CD1c-positive myeloid dendritic cell (primary cell): ENCODE data around the gene SCAMP2.

Experiments used
- DNase-seq: peaks from one replicate; pipeline ENCODE4 v3.0.0-alpha.2; 2016; ENCODE audit errors: extremely low spot score

Gene SCAMP2

GRCh38 chr15:74821091-74821789 lies 51.9 kb downstream of the SCAMP2 start:
- DNase-seq, result peak; percentile 28

DNA sequence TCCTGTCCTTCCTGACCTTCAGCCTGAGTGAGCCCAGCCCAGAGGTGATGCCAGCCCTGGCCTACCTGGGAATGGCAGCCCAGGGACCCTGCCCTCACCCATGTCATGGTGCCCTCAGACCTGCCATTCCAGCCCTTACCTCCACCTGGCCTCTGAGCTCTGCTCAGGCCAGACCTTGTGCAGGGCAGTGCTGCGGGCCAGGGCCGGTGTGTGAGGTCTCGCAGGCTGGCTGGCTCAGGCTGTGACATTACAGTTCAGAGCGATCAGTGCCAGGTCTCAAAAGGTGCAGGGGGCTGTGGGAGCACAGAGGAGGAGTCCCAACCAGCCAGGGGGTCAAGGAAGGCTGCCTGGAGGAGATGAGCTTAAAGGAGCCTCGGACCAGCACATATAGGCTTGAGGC lies 53.1 kb downstream of the SCAMP2 start:
- no peak for DNase-seq

- no peak for DNase-seq
Measured at GRCh38 chr15:74817370-74817737, 55.8 kb downstream of the SCAMP2 start.

DNA sequence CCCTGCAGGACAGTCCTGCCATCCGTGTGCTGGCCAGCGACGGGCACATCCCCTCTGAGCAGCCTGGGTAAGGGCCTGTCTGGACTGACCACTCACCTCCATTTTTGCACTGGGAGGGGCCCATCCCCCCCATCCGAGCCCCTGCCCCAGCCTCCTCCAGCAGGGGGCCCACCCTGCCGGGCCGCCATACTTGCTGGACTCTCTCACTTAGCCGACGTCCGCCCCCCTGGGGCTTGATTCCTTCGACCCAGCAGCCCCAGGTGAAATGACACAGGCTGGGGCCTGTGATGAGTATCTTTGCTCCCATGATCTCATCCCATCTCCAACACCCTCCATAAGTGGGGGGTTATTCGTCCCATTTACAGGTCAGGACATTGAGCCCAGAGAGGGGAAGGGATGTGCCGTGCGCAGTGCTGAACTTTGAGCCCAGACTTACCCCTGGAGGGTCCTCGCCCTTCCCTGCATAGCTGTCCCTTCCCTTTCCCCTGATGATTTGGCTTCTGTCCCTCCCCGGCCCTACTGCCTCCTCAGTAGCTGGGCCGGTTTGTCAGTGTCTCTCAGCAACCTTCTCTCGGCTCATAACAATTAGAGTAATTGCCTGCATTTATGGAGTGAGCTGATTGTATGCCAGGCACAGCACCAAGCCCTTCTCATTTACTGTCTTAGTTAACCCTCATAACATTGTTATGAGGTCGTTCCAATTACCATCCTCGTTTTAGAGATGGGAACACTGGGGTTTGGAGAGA lies 56.4 kb downstream of the SCAMP2 start:
- no peak for DNase-seq

- no peak for DNase-seq
Measured at GRCh38 chr15:74815961-74816360, 57.2 kb downstream of the SCAMP2 start.

- peak; percentile 21 for DNase-seq
Measured at GRCh38 chr15:74815121-74815934, 57.8 kb downstream of the SCAMP2 start.

GRCh38 chr15:74812533-74812932 lies 60.6 kb downstream of the SCAMP2 start, which contains the start of gene LMAN1L:
Gene LMAN1L, plus strand, starts transcription at chr15:74812835. Its CDS starts 20 bp downstream, at chr15:74812855.
- no peak for DNase-seq

GRCh38 chr15:74809956-74810355 lies 63.2 kb downstream of the SCAMP2 start:
- no peak for DNase-seq

DNA sequence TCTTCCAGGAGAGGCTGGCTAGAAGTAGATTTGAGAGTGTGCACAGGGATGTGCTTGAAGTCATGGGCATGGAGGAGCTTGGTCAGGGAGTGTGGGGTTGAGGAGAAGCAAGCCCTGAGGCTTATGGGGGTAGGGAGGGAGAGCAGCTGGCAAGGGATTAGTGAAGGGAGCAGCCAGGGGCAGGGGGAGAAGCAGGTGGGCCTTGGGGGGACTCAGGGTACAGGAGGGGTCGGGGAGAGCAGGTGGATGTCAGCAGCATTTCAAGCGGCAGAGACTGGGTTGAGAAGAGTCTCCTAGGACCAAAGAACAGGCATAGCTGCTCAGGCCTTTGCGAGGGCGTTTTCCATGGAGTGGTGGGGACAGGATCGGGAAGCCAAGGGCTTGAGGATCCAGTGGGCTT lies 63.9 kb downstream of the SCAMP2 start:
- no peak for DNase-seq

DNA sequence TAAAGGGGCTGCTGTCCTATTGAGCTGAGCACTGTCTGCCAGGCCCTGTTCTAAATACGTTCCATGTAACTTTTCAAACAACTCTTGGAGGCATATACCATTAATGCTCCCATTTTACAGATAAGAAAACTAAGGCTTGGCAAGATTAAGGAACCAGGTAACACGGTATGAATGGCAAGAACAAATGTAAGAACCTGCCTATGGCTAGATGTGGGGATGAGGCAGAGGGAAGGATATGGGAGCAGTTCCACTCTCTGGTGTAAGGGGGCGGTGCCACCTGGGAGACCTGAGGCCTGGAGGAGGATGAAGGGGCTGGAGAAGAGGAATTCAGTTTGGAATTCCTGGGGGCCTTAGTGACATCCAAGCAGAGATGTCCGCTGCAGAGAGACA lies 64.3 kb downstream of the SCAMP2 start:
- no peak for DNase-seq

DNA sequence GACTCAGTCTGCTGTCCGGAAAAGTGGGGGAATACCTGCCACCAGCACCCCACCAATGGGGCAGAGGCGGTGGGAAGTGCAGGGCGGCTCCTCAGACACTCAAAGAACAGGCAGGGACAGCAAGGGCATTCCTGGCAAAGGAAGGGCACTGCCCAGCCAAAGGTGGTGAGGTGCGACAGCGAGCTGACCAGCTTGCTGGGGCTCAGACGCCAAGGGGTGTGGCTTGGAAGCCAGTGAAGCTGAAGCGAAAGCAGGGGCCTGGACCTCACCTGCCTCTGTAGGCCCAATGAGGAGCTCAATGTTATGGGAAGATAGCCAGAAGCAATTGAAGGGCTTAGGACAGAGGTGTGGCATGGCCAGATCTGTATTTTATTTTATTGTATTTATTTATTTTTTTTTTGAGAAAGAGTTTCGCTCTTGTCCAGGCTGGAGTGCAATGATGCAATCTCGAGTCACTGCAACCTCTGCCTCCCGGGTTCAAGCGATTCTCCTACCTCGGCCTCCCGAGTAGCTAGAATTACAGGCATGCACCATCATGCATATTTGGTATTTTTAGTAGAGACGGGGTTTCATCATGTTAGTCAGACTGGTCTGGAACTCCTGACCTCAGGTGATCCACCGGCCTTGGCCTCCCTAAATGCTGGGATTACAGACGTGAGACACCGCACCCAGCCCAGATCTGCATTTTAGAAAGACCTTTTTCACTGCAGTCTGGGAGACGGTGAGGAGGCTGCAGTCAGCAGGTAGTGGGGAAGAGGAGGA lies 64.9 kb downstream of the SCAMP2 start:
- DNase-seq, result no peak

DNA sequence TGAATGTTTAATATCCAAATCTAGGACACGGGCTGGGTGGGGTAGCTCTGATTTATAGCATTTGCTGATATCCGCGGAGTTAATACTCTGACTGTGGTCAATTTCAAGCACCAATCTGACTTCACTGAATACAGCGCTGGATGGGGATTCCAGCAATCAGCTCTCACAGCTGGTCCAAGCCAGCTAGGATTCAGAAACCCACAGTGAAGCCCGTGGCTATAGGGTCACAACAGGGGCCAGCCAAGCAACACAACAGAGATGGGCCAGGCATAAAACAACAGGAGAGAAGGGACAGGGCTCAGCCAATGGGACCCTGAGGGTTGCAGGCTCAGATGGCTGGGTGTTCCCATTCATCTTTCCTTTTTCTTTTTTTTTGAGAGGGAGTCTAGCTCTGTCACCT lies 65.9 kb downstream of the SCAMP2 start:
- no peak for DNase-seq

DNA sequence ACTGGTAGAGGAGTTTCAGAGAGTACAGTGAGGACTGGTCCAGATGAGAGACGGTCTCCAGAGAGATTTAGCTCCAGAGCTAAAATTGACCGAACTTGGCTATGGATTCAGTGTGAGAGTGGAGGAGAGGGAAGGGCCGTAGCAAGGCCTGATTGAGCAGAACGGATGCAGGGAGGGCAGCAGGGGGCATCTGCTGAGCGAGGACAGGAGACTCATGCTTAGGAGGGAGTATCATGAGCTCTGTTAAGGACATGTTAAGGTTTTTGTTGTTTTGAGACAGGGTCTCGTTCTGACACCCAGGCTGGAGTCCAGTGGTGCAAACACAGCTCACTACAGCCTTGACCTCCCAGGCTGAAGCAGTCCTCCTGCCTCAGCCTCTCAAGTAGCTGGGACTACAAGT lies 68.2 kb downstream of the SCAMP2 start:
- DNase-seq, result no peak

DNA sequence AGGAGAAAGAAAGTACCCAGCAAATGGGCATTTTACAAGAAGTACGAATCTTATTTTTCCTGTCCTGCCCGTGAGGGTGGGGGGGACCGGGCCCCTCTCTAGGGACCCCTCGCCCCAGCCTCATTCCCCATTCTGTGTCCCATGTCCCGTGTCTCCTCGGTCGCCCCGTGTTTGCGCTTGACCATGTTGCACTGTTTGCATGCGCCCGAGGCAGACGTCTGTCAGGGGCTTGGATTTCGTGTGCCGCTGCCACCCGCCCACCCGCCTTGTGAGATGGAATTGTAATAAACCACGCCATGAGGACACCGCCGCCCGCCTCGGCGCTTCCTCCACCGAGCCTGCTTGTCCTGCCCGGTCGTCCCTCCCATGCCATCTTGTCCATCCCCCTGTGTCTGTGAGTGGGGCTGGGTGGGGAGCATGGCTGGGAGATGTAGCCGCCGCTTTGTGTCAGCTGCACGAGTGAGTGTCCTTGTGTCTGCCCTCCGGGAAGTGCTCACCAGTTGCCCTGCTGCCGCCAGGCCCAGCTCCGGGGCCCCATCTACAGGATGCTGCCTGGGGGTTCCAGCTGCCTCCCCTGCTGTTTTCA lies 70.2 kb downstream of the SCAMP2 start:
- no peak for DNase-seq

- DNase-seq, result no peak
Measured at GRCh38 chr15:74802290-74802689, 70.9 kb downstream of the SCAMP2 start.

DNA sequence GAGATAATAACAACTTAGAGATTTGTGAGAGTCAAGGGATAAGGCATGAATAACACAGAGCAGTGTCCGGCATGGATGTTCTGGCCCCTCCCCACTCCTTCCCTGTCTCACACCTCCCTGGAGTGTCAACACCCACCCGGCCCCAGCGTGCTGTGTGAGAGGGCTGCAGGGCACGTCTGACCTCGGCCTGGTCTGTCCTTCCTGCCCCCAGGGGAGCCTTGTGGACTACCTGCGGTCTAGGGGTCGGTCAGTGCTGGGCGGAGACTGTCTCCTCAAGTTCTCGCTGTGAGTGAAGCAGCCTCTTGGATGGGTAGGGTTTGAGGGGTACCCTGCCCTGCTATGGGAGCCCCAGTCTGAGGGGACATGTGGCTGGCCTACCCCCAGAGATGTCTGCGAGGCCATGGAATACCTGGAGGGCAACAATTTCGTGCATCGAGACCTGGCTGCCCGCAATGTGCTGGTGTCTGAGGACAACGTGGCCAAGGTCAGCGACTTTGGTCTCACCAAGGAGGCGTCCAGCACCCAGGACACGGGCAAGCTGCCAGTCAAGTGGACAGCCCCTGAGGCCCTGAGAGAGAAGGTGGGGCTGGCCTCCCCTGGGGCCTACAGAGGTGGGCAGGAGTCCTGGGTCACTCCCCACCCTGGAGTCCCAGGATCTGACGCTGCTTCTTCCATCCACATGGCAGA lies 71.7 kb downstream of the SCAMP2 start:
- no peak for DNase-seq

DNA sequence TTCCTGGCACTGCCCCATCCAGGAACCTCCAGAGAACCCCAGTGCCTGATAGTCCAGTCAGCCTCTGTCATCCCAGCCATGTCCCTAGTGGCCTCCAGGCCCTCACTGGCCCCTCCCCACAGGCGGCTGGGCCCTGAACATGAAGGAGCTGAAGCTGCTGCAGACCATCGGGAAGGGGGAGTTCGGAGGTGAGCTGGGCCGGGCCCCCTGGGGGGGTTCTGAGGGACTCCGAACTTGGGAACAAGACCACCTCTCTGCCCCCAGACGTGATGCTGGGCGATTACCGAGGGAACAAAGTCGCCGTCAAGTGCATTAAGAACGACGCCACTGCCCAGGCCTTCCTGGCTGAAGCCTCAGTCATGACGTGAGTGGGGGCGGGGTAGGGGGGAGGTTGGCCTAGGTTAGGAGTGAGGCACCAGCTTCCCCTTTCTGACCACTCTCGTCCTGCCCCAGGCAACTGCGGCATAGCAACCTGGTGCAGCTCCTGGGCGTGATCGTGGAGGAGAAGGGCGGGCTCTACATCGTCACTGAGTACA lies 72.5 kb downstream of the SCAMP2 start:
- peak; percentile 59 for DNase-seq

DNA sequence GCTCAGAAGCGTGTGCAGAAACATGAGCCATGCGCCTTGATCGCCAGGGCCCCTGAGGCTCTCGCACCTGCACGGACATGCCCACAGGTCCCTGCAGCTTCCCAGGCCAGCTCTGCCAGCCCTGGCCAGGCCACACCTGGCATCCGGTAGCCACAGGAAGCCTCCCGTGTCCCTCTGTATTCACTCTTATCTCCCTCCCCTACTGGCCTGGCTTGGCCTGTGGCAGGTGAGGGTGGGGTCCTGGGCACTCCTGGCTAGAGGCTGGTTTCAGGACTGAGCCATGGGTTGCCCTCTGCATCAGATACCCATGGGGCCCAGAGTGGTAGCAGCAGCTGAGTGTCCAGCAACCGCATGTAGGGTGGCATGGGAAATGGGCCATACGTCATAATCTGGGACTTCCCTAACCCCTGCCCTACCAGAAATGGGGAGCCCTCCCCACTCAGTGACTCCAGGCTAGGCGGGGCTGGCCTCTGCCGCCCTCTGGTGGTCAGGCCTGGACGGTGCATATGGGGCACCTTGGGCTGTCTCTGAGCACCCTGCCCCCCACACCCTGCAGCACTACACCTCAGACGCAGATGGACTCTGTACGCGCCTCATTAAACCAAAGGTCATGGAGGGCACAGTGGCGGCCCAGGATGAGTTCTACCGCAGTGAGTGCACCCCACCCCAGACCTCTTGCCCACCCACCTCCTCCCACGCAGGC lies 73.2 kb downstream of the SCAMP2 start:
- peak; percentile 97 for DNase-seq

DNA sequence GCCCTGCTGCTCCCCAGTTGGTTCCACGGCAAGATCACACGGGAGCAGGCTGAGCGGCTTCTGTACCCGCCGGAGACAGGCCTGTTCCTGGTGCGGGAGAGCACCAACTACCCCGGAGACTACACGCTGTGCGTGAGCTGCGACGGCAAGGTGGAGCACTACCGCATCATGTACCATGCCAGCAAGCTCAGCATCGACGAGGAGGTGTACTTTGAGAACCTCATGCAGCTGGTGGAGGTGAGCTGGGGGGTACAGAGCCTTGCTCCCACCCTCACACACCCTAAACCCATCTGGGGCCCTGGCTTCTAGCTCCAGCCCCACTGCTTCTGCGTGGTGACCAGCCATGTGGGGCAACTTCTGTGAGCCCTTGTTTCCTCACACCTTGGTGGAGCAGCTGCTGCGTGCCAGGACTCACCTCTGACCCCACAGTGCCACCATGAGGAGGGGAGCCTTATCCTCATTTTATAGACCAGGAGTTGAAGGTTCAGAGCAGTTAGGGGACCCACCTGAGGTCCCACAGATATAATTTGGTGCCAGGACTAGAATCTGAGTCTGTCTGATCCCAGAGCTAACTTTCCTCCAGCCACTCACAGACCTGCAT lies 73.8 kb downstream of the SCAMP2 start:
- DNase-seq, result no peak
